GM19351 (cell line): ENCODE measurements around the gene FAM204A.

Experiments
- ATAC-seq: cut with Tn5 transposase; IDR thresholded peaks from one replicate; pipeline ENCODE4 v1.9.1; 2021; ENCODE audit warnings: mild to moderate bottlenecking, moderate library complexity; ENCODE audit not compliant: unreplicated experiment

FAM204A gene

GRCh38 chr10:118251791-118252190 is 90.3 kb downstream of the FAM204A start:
- no peak for ATAC-seq

- no peak for ATAC-seq
Observed at GRCh38 chr10:118249714-118250113, 92.4 kb downstream of the FAM204A start.
